CD1c-positive myeloid dendritic cell (primary cell): ENCODE measurements around the gene ELOVL7.
"Not testable (repeated sequence)": the region's sequence is repeated elsewhere in the genome, so short reads cannot be mapped to it uniquely, and the experiment has no call there.

Experiments used
- DNase-seq: peaks from one replicate; pipeline ENCODE4 v3.0.0-alpha.2; 2016; ENCODE audit errors: extremely low spot score

ELOVL7 gene

DNA sequence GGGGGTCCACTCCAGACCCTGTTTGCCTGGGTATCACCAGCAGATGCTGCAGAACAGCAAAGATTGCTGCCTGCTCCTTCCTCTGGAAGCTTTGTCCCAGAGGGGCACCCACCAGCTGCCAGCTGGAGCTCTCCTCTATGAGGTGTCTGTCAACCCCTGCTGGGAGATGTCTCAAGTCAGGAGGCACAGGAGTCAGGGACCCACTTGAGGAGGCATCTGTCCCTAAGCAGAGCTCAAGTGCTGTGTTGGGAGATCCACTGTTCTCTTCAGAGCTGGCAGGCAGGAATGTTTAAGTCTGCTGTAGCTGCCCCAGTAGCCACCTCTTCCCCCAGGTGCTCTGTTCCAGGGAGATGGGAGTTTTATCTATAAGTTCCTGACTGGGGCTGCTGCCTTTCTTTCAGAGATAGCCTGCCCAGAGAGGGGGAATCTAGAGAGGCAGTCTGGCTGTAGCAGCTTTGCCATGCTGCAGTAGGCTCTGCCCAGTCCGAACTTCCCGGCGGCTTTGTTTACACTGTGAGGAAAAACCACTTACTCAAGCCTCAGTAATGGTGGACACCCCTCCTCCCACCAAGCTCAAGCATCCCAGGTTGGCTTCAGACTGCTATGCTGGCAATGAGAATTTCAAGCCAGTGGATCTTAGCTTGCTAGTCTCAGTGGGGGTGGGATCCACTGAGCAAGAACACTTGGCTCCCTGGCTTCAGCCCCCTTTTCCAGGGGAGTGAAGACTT, 128.7 kb downstream of the ELOVL7 start:
- DNase-seq = not testable (repeated sequence)

DNA sequence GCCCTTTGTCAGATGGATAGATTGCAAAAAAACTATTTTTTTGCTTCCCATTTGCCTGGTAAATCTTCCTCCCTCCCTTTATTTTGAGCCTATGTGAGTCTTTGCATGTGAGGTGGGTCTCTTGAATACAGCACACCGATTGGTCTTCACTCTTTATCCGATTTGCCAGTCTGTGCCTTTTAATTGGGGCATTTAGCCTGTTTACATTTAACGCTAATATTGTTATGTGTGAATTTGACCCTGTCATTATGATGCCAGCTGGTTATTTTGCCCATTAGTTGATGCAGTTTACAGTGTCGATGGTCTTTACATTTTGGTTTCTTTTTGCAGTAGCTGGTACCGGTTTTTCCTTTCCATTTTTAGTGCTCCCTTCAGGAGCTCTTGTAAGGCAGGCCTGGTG, 131.1 kb downstream of the ELOVL7 start:
- no peak for DNase-seq

DNA sequence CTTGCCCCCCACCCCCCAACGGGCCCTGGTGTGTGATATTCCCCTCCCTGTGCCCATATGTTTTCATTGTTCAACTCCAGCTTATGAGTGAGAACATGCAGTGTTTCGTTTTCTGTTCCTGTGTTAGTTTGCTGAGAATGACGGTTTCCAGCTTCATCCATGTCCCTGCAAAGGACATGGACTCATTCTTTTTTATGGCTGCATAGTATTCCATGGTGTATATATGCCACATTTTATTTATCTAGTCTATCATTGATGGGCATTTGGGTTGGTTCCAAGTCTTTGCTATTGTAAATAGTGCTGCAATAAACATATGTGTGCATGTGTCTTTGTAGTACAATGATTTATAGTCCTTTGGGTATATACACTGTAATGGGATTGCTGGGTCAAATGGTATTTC, 132.2 kb downstream of the ELOVL7 start:
- DNase-seq = not testable (repeated sequence)

DNA sequence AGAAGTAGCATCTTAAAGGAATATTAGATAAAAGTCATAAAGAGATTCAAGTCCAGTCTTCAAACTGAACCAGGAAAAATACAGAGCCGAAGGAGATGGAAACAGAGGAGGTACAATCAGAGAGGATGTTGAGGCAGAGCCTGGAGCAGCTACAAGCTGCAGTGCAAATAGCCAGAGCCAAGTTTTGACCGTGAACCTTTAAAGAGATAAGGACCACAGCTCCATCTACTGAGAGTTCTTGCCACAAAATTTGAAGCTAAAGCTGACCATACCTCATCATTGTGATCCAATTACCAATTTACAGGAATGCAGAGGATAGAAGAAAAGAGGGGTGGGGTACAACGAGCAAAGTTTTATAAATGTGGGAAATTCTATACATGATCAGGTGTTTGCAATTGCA, 133.7 kb downstream of the ELOVL7 start:
- no peak for DNase-seq

DNA sequence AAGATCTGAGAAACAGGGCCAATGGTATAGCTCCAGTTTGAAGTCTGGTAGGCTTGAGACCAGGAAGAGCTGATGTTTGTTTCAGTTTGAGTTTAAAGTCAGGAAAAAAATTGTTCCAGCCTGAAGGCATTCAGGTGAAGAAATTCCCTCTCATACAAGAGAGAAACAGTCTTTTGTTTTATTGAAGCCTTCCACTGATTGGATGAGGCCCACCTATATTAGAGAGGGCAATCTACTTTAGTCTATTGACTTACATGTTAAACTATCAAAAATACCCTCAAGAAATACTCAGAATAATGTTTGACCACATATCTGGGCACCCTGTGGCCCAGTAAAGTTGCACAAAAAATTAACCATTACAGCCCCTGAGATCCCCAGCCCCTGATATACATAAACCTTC, 138.9 kb downstream of the ELOVL7 start:
- no peak for DNase-seq

DNA sequence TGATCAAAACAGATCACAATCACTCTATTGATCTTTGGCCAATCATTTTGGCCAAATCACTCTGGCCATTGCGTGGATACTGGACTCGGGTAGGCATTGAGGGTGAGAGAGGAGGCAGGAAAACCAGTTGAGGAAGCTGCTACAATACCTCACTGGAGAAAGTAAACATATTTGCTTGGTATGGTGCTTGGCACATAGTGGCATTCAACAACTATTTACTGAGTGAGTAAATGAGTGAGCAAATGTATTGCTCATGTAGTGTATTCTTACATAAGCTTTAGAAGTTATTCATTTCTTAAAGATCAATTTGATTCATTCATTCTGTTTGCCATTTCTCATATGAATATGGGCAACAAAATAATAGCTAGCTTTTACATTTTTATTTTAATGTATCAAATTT, 140.1 kb downstream of the ELOVL7 start:
- DNase-seq = no peak
